Measurements from ENCODE around the gene C4B. TPM values are rescaled to one million over a fixed set of nuclear protein-coding genes. Genes with fewer than 3 reads are reported as not detected.

Gene C4B
- total and polyA plus RNA-seq, 2 donors (not counting 1 experiment from before 2014, with no cell fraction given), result 16.2 to 19.0 TPM

GRCh38 chr6:32082935-32083334, 68.3 kb downstream of the C4B start:
- no peaks in the 10 kb centered on the region for H3K36me3 ChIP-seq (ENCODE audit: control insufficient read depth, insufficient read depth, low read length)
- DNase-seq (ENCODE audit: low read depth in 2 of 2), result peak; percentile 76 to 84
- no peaks in the 10 kb centered on the region for H3K27me3 ChIP-seq (ENCODE audit: control insufficient read depth, insufficient read depth, low read length)
- no peak for TF ChIP-seq EZH2 (IDR thresholded peaks at IDR 0.05; ENCODE audit: low read length, missing control alignments)
- no peak for TF ChIP-seq CTCF (conservative IDR thresholded peaks at IDR 0.05 in 1 of 2, IDR thresholded peaks at IDR 0.05 in 1 of 2; ENCODE audit: low read depth in 1 of 2, low read length in 2 of 2)
- no peaks in the 10 kb centered on the region for H4K20me1 ChIP-seq (ENCODE audit: control insufficient read depth, extremely low read depth, insufficient read depth, low read length)
- peak overlapping the region; percentile 69 for H3K4me2 ChIP-seq (ENCODE audit: extremely low read depth, insufficient read depth, low read length)
- no peak overlapping the region for H3K4me3 ChIP-seq (replicated peaks in 1 of 4; ENCODE audit: control extremely low read depth in 1 of 4, insufficient read depth in 1 of 4, low read depth in 3 of 4, low read length in 4 of 4)
- no peak overlapping the region for H2AFZ ChIP-seq (ENCODE audit: low read length)
- no peaks in the 10 kb centered on the region for H3K79me2 ChIP-seq (ENCODE audit: control insufficient read depth, insufficient read depth, low read length)
- H3K4me1 ChIP-seq (ENCODE audit: control insufficient read depth, extremely low read depth, insufficient read depth, low read length), result peaks cover 39% of the 10 kb centered on the region
- peak overlapping the region; percentile 89 for H3K27ac ChIP-seq (ENCODE audit: insufficient read depth, low read length)
- no peak overlapping the region for H3K9ac ChIP-seq (ENCODE audit: insufficient read depth, low read length)
- H3K9me3 ChIP-seq (ENCODE audit: control insufficient read depth, insufficient read depth, low read depth, low read length), result no peaks in the 10 kb centered on the region

DNA sequence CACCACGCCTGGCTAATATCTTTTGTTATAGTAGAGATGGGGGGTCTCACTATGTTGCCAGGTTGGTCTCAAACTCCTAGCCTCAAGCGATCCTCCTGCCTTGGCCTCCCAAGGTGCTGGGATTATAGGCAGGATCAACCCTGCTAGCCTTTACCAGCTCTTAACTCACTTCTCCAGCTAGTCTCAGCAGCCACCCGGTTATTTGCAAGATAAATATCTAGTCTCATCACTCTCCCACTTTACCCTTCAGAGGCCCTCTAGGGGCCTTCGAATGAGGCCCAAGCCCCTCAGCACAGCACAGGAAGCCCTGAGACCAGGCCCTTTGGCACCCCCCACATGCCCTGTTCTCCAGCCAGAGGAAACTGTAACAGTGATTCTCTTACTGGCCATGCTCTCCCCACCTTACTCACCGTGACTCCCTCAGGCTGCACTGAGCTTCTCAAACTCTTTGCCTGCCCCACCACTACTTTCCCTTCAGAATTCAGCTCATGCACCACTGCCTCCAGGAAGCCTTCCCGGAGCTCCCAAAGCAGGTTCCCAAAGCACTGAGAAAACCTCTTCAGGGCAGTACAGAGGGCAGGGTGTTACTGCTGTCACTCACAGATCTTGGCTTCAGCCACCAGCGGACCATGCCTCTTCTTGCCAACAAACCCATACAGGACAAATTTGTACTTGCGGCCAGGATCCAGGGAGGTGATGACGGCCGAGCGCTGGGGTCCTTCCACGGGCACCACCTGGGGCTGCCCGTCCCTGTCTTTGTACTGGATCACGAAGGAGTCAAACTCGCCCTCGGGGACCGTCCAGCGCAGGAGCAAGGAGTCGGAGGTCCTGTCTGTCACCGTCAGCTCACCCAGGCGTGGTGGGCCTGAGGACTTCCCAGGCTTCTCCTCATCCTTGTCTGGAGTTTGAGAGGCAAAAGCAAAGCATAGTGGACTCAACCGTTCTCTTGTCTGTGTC, 69.5 kb downstream of the C4B start:
- Histone ChIP-seq H3K9ac (ENCODE audit: insufficient read depth, low read length) (no peak overlapping the region), H3K4me2 (ENCODE audit: extremely low read depth, insufficient read depth, low read length) (no peak overlapping the region), H2AFZ (ENCODE audit: low read length) (no peak overlapping the region), H3K36me3 (ENCODE audit: control insufficient read depth, insufficient read depth, low read length) (no peaks in the 10 kb centered on the region), H3K9me3 (ENCODE audit: control insufficient read depth, insufficient read depth, low read depth, low read length) (no peaks in the 10 kb centered on the region), H4K20me1 (ENCODE audit: control insufficient read depth, extremely low read depth, insufficient read depth, low read length) (no peaks in the 10 kb centered on the region), H3K79me2 (ENCODE audit: control insufficient read depth, insufficient read depth, low read length) (no peaks in the 10 kb centered on the region), H3K4me3 (replicated peaks in 1 of 4; ENCODE audit: control extremely low read depth in 1 of 4, insufficient read depth in 1 of 4, low read depth in 3 of 4, low read length in 4 of 4) (no peak overlapping the region), H3K27ac (ENCODE audit: insufficient read depth, low read length) (peak overlapping the region; percentile 76), H3K4me1 (ENCODE audit: control insufficient read depth, extremely low read depth, insufficient read depth, low read length) (peaks cover 41% of the 10 kb centered on the region), H3K27me3 (ENCODE audit: control insufficient read depth, insufficient read depth, low read length) (peaks cover 7% of the 10 kb centered on the region)
- TF ChIP-seq CTCF (conservative IDR thresholded peaks at IDR 0.05 in 1 of 2, IDR thresholded peaks at IDR 0.05 in 1 of 2; ENCODE audit: low read depth in 1 of 2, low read length in 2 of 2) (no peak), EZH2 (IDR thresholded peaks at IDR 0.05; ENCODE audit: low read length, missing control alignments) (no peak)
- DNase-seq (ENCODE audit: low read depth in 2 of 2), result no peak

GRCh38 chr6:32084780-32085179, 70.2 kb downstream of the C4B start:
- H3K27ac ChIP-seq (ENCODE audit: insufficient read depth, low read length), result no peak overlapping the region
- no peaks in the 10 kb centered on the region for H3K9me3 ChIP-seq (ENCODE audit: control insufficient read depth, insufficient read depth, low read depth, low read length)
- TF ChIP-seq CTCF (conservative IDR thresholded peaks at IDR 0.05 in 1 of 2, IDR thresholded peaks at IDR 0.05 in 1 of 2; ENCODE audit: low read depth in 1 of 2, low read length in 2 of 2), result no peak
- TF ChIP-seq EZH2 (IDR thresholded peaks at IDR 0.05; ENCODE audit: low read length, missing control alignments), result no peak
- no peaks in the 10 kb centered on the region for H3K79me2 ChIP-seq (ENCODE audit: control insufficient read depth, insufficient read depth, low read length)
- H3K4me2 ChIP-seq (ENCODE audit: extremely low read depth, insufficient read depth, low read length), result no peak overlapping the region
- peaks cover 11% of the 10 kb centered on the region for H3K27me3 ChIP-seq (ENCODE audit: control insufficient read depth, insufficient read depth, low read length)
- H3K4me1 ChIP-seq (ENCODE audit: control insufficient read depth, extremely low read depth, insufficient read depth, low read length), result peaks cover 40% of the 10 kb centered on the region
- H3K36me3 ChIP-seq (ENCODE audit: control insufficient read depth, insufficient read depth, low read length), result no peaks in the 10 kb centered on the region
- no peak overlapping the region for H3K4me3 ChIP-seq (replicated peaks in 1 of 4; ENCODE audit: control extremely low read depth in 1 of 4, insufficient read depth in 1 of 4, low read depth in 3 of 4, low read length in 4 of 4)
- no peak for DNase-seq (ENCODE audit: low read depth in 2 of 2)
- H3K9ac ChIP-seq (ENCODE audit: insufficient read depth, low read length), result no peak overlapping the region
- no peak overlapping the region for H2AFZ ChIP-seq (ENCODE audit: low read length)
- H4K20me1 ChIP-seq (ENCODE audit: control insufficient read depth, extremely low read depth, insufficient read depth, low read length), result no peaks in the 10 kb centered on the region

Data from fibroblast of lung (primary cell).